ENCODE data around the gene PCOLCE2. TPM values are rescaled to one million over a fixed set of nuclear protein-coding genes. Genes with fewer than 3 reads are reported as not detected.
"Not testable (repeated sequence)": the region's sequence is repeated elsewhere in the genome, so short reads cannot be mapped to it uniquely, and the experiment has no call there.

PCOLCE2 gene
- total RNA-seq, 1 donor, result 21.4 TPM

DNA sequence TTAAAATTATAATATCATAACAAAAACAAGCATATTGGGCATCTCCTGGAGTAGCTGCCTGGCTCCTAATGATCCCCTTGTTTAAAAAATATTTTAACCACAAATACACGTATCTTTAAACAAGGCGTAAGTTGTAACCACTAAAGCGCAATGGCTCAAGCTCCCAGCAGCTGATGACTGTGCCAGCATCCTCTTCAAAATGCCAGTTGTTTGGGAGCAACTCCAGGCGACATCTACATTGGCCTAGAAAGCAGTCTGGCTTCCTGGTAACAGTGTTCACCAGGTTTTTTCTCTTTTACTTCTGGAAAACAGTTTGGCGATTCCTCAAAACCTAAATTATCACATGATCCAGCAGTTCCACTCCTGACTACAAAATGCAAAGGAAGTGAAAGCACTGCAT is 13.8 kb downstream of the PCOLCE2 start:
- Histone ChIP-seq H2AFZ (ENCODE audit: low read length) (no peak overlapping the region), H3K9me3 (ENCODE audit: low read depth, low read length) (no peaks in the 10 kb centered on the region), H3K27me3 (ENCODE audit: insufficient read depth, low read length) (no peaks in the 10 kb centered on the region), H3K27ac (ENCODE audit: low read depth, low read length) (no peak overlapping the region), H3K36me3 (ENCODE audit: insufficient read depth, low read length) (no peaks in the 10 kb centered on the region), H3K79me2 (ENCODE audit: insufficient read depth, low read length) (no peaks in the 10 kb centered on the region), H3K4me2 (ENCODE audit: insufficient read depth, low read length) (no peak overlapping the region), H3K4me1 (ENCODE audit: insufficient read depth, low read length) (no peaks in the 10 kb centered on the region), H3K4me3 (ENCODE audit: insufficient read depth, low read length) (no peak overlapping the region), H4K20me1 (ENCODE audit: insufficient read depth, low read length) (no peaks in the 10 kb centered on the region)
- DNase-seq (ENCODE audit: insufficient read length, low spot score, missing footprints), result no peak
- TF ChIP-seq, protein P1, sequence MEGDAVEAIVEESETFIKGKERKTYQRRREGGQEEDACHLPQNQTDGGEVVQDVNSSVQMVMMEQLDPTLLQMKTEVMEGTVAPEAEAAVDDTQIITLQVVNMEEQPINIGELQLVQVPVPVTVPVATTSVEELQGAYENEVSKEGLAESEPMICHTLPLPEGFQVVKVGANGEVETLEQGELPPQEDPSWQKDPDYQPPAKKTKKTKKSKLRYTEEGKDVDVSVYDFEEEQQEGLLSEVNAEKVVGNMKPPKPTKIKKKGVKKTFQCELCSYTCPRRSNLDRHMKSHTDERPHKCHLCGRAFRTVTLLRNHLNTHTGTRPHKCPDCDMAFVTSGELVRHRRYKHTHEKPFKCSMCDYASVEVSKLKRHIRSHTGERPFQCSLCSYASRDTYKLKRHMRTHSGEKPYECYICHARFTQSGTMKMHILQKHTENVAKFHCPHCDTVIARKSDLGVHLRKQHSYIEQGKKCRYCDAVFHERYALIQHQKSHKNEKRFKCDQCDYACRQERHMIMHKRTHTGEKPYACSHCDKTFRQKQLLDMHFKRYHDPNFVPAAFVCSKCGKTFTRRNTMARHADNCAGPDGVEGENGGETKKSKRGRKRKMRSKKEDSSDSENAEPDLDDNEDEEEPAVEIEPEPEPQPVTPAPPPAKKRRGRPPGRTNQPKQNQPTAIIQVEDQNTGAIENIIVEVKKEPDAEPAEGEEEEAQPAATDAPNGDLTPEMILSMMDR (IDR thresholded peaks at IDR 0.05; ENCODE audit: extremely low read depth, low read depth, low read length), result no peak

DNA sequence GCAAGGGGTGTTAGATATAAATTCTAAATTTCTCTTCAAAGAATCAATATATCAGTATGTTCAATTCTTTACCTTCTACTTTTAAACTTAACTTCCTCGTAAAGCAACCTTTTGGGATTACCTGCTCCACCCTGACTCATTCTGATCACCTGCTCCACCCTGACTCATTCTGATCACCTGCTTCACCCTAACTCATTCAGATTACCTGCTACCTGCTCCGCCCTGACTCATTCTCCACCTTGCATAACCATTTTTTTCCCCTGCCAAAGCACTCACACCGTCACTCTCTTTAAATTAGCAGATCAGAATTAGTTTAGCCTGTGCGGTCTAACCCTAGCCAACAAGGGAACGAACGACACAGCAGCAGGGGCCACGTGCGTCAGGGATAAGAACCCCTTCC is 20.5 kb downstream of the PCOLCE2 start:
- H3K4me3 ChIP-seq (ENCODE audit: insufficient read depth, low read length); H2AFZ ChIP-seq (ENCODE audit: low read length); H3K36me3 ChIP-seq (ENCODE audit: insufficient read depth, low read length); H3K9me3 ChIP-seq (ENCODE audit: low read depth, low read length); H3K4me2 ChIP-seq (ENCODE audit: insufficient read depth, low read length); H4K20me1 ChIP-seq (ENCODE audit: insufficient read depth, low read length); H3K27me3 ChIP-seq (ENCODE audit: insufficient read depth, low read length); DNase-seq (ENCODE audit: insufficient read length, low spot score, missing footprints); H3K27ac ChIP-seq (ENCODE audit: low read depth, low read length); H3K79me2 ChIP-seq (ENCODE audit: insufficient read depth, low read length): not testable (repeated sequence)
- peaks cover 15% of the 10 kb centered on the region for H3K4me1 ChIP-seq (ENCODE audit: insufficient read depth, low read length)

DNA sequence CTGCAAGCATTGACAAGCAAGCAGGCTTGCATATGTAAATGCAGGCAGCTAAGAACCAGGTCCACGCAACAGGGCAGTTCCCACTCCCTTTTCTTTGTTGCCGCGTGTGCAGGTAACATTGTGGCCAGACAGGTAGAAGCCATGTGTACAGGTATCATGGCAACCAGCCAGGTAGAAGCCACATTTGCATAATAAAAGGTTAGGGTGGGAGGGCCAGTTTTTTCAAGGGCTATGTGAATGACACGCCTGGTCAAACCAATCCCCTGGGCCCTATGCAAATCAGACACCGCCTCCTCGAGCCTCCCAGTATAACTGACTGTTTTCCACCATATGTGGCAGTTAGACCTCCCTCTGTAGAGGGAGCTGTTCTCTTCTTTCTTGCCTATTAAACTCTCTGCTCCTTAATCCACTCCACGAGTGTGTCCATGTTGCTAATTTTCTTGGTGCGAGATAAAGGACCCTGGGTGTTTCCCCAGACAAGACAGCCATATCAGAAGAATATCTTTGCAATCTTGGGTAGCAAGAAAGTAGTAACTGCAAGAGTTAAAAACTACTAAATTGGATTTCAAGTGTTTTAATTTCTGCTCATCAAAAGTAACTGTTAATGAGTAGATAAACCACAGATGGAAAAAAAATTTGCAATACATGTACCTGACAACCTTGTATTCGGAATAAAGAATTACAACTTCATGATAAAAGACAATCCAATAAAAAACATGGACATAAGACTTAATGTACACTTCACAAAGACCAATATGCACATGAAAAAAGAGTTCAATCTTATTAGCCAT is 21.8 kb downstream of the PCOLCE2 start:
- no peaks in the 10 kb centered on the region for H4K20me1 ChIP-seq (ENCODE audit: insufficient read depth, low read length)
- no peaks in the 10 kb centered on the region for H3K27me3 ChIP-seq (ENCODE audit: insufficient read depth, low read length)
- no peaks in the 10 kb centered on the region for H3K36me3 ChIP-seq (ENCODE audit: insufficient read depth, low read length)
- TF ChIP-seq, protein P1 (IDR thresholded peaks at IDR 0.05; ENCODE audit: extremely low read depth, low read depth, low read length), result peak; percentile 17
- H2AFZ ChIP-seq (ENCODE audit: low read length), result no peak overlapping the region
- no peak for DNase-seq (ENCODE audit: insufficient read length, low spot score, missing footprints)
- no peak overlapping the region for H3K27ac ChIP-seq (ENCODE audit: low read depth, low read length)
- H3K9me3 ChIP-seq (ENCODE audit: low read depth, low read length), result no peaks in the 10 kb centered on the region
- H3K4me2 ChIP-seq (ENCODE audit: insufficient read depth, low read length), result no peak overlapping the region
- H3K79me2 ChIP-seq (ENCODE audit: insufficient read depth, low read length), result no peaks in the 10 kb centered on the region
- peaks cover 19% of the 10 kb centered on the region for H3K4me1 ChIP-seq (ENCODE audit: insufficient read depth, low read length)
- H3K4me3 ChIP-seq (ENCODE audit: insufficient read depth, low read length), result no peak overlapping the region

DNA sequence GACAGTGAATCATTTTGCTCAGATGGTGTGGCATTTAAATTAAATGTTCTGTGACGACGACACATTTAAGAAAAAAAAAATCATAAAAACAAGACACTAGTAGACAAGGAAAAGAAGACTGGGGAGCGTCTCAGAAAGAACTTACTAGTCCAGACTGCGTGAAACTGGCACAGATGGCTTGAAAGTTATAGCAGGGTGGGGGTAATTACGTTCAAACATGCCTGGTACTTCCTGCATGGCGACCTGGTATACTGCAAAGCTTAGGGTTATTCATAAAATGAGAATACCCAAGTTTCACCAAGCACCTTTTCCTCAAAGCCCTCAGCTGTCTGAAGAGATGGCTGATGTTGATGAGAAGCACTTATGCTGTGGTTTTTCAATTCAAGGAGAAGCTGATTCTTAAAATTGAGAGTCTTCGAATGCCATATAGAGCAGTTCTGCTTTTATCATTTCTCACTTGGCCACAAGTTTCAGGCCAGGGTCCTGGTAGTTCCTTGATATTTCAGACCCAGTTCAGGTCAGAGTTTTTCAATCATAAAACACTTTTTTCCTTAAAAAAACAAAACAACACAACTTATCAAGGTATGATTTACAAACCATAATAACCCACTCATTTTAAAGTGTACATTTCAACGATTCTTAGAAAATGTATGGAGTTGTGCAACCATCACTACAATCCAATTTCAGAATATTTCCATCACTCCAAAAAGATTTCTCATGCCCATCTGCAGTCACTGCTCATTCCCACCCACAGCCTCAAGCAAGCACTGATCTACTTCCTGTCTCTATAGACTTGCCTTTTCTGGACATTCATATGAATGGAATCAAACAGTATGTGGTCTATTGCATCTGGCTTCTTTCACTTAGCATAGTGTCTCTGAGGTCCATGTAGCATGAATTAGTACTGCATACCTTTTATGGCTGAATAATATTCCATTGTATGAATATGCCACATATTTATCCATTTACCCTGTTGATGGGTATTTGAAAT is 24.7 kb downstream of the PCOLCE2 start:
- Histone ChIP-seq H3K79me2 (ENCODE audit: insufficient read depth, low read length) (no peaks in the 10 kb centered on the region), H3K4me2 (ENCODE audit: insufficient read depth, low read length) (peak overlapping the region; percentile 84), H3K4me3 (ENCODE audit: insufficient read depth, low read length) (peak overlapping the region; percentile 56), H3K4me1 (ENCODE audit: insufficient read depth, low read length) (peaks cover 19% of the 10 kb centered on the region), H3K27me3 (ENCODE audit: insufficient read depth, low read length) (no peaks in the 10 kb centered on the region), H4K20me1 (ENCODE audit: insufficient read depth, low read length) (no peaks in the 10 kb centered on the region), H2AFZ (ENCODE audit: low read length) (peak overlapping the region; percentile 77), H3K27ac (ENCODE audit: low read depth, low read length) (peak overlapping the region; percentile 83), H3K36me3 (ENCODE audit: insufficient read depth, low read length) (no peaks in the 10 kb centered on the region), H3K9me3 (ENCODE audit: low read depth, low read length) (no peaks in the 10 kb centered on the region)
- TF ChIP-seq, protein P1 (IDR thresholded peaks at IDR 0.05; ENCODE audit: extremely low read depth, low read depth, low read length), result no peak
- peak; percentile 23 for DNase-seq (ENCODE audit: insufficient read length, low spot score, missing footprints)

Data from osteoblast (primary cell).